ENCODE results near the gene HTR1D.

- TF ChIP-seq POLR2A (IDR thresholded peaks at IDR 0.05) (no peak), CTCF (IDR thresholded peaks at IDR 0.05) (no peak)
These were observed 60.4 kb downstream of the HTR1D start for GRCh38 chr1:23156940-23157339.
